IMR-90 (cell line): ENCODE results near the gene TECTA. TPM values are rescaled to one million over a fixed set of nuclear protein-coding genes. Genes with fewer than 3 reads are reported as not detected.

ENCODE experiments used
- ATAC-seq: fragments of 200-7000 bp; cut with Tn5 transposase; 2 replicates; pipeline ENCODE4 v1.9.1; 2020; ENCODE audit warnings: low read depth, mild to moderate bottlenecking, moderate library complexity
- BruUV-seq: library from RNA; stranded (reverse); fragments of 400-500 nt; replicated peaks from 2 replicates; lab custom pipeline; 2021; lab: Mats Ljungman, UMichigan
- CTCF ChIA-PET: fragments of 300-600 bp; formaldehyde crosslinking; extraction: SDS; loops from one replicate; lab custom pipeline; 2021; ENCODE audit warnings: antibody characterized with exemption; lab: Yijun Ruan, JAX
- POLR2A ChIA-PET: fragments of 300-600 bp; sonication (Branson Sonifier 250); formaldehyde crosslinking; loops from one replicate; lab custom pipeline; 2022; ENCODE audit warnings: antibody characterized with exemption; ENCODE audit not compliant: unreplicated experiment; lab: Charles Lee
- DNase-seq: peaks from one replicate; pipeline ENCODE4 v3.0.0; 2013
- H2AFZ ChIP-seq: replicated peaks from 2 replicates; pipeline ENCODE3; 2013; ENCODE audit warnings: low read length, mild to moderate bottlenecking; ENCODE audit not compliant: poor library complexity
- H2AK5ac ChIP-seq: 2 replicates; pipeline ENCODE4 v1.6.1; 2013; ENCODE audit warnings: low read depth, low read length, inconsistent platforms
- H2AK9ac ChIP-seq: replicated peaks from 2 replicates; pipeline ENCODE3; 2013; ENCODE audit warnings: mild to moderate bottlenecking, low read depth, low read length, moderate library complexity; ENCODE audit not compliant: poor library complexity
- H2BK120ac ChIP-seq: 2 replicates; pipeline ENCODE4 v1.6.1; 2013; ENCODE audit warnings: low read depth, low read length, inconsistent platforms
- H2BK15ac ChIP-seq: 3 replicates; pipeline ENCODE4 v1.6.1; 2013; ENCODE audit warnings: low read depth, low read length, inconsistent platforms
- H2BK20ac ChIP-seq: 2 replicates; pipeline ENCODE4 v1.6.1; 2013; ENCODE audit warnings: low read depth, mild to moderate bottlenecking, inconsistent platforms, low read length, moderate library complexity
- H2BK5ac ChIP-seq: 2 replicates; pipeline ENCODE4 v1.6.1; 2013; ENCODE audit warnings: mild to moderate bottlenecking, low read depth, low read length, inconsistent platforms; ENCODE audit not compliant: poor library complexity, severe bottlenecking
- H3K14ac ChIP-seq: replicated peaks from 2 replicates; pipeline ENCODE4 v1.6.1; 2013; ENCODE audit warnings: low read depth, low read length, inconsistent platforms
- H3K18ac ChIP-seq: 2 replicates; pipeline ENCODE4 v1.6.1; 2013; ENCODE audit warnings: low read depth, low read length, control low read depth
- H3K23ac ChIP-seq: 2 replicates; pipeline ENCODE4 v1.6.1; 2013; ENCODE audit warnings: low read depth, low read length, inconsistent platforms
- H3K27ac ChIP-seq: 2 replicates; pipeline ENCODE4 v1.5.1; 2013; ENCODE audit warnings: mild to moderate bottlenecking, control low read depth, low read length; ENCODE audit not compliant: insufficient read depth
- H3K27me3 ChIP-seq: 2 replicates; pipeline ENCODE4 v1.6.1; 2013; ENCODE audit warnings: low read length; ENCODE audit not compliant: control insufficient read depth, insufficient read depth
- H3K36me3 ChIP-seq: 2 replicates; pipeline ENCODE4 v1.6.1; 2013; ENCODE audit warnings: low read length, mixed read lengths; ENCODE audit not compliant: control insufficient read depth, insufficient read depth
- H3K4ac ChIP-seq: 2 replicates; pipeline ENCODE4 v1.6.1; 2013; ENCODE audit warnings: low read depth, low read length, inconsistent platforms
- H3K4me1 ChIP-seq: 2 replicates; pipeline ENCODE4 v1.6.1; 2013; ENCODE audit warnings: low read length, mixed read lengths; ENCODE audit not compliant: control insufficient read depth, insufficient read depth
- H3K4me2 ChIP-seq: 2 replicates; pipeline ENCODE4 v1.6.1; 2013; ENCODE audit warnings: low read depth, mild to moderate bottlenecking, control low read depth, low read length, moderate library complexity
- H3K4me3 ChIP-seq: 2 replicates; pipeline ENCODE4 v1.5.1; 2013; ENCODE audit warnings: low read depth, mild to moderate bottlenecking, control low read depth, low read length, moderate library complexity; ENCODE audit not compliant: insufficient read depth
- H3K56ac ChIP-seq: 2 replicates; pipeline ENCODE4 v1.6.1; 2013; ENCODE audit warnings: low read length, inconsistent platforms; ENCODE audit not compliant: insufficient read depth; ENCODE audit errors: extremely low read depth
- H3K79me1 ChIP-seq, 2 experiments: 2 replicates each; pipeline ENCODE4 v1.6.1; 2013; ENCODE audit warnings: low read length in 2 of 2, inconsistent platforms in 1 of 2, low read depth in 1 of 2
- H3K9ac ChIP-seq: 2 replicates; pipeline ENCODE4 v1.6.1; 2013; ENCODE audit warnings: low read depth, low read length, control low read depth
- H3K9me1 ChIP-seq: 2 replicates; pipeline ENCODE4 v1.6.1; 2013; ENCODE audit warnings: low read length, inconsistent platforms; ENCODE audit not compliant: insufficient read depth
- H3K9me3 ChIP-seq: 2 replicates; pipeline ENCODE4 v1.6.1; 2013; ENCODE audit warnings: low read length; ENCODE audit not compliant: control insufficient read depth, insufficient read depth
- H4K20me1 ChIP-seq: 2 replicates; pipeline ENCODE4 v1.6.1; 2013; ENCODE audit warnings: low read length, inconsistent platforms; ENCODE audit not compliant: insufficient read depth
- H4K5ac ChIP-seq: 2 replicates; pipeline ENCODE4 v1.6.1; 2013; ENCODE audit warnings: mild to moderate bottlenecking, low read depth, low read length, control low read depth
- H4K8ac ChIP-seq, 2 experiments: 2 replicates each; pipeline ENCODE4 v1.6.1; 2013; ENCODE audit warnings: low read depth in 2 of 2, low read length in 2 of 2, control low read depth in 1 of 2, inconsistent platforms in 1 of 2
- H4K91ac ChIP-seq: 2 replicates; pipeline ENCODE4 v1.6.1; 2013; ENCODE audit warnings: low read depth, low read length, inconsistent platforms; ENCODE audit not compliant: insufficient read depth
- BHLHE40 ChIP-seq: fragments of 150-350 bp; IDR thresholded peaks from 2 replicates; pipeline ENCODE4 v1.6.1; 2016; ENCODE audit warnings: mild to moderate bottlenecking, low read depth, low read length
- CEBPB ChIP-seq: IDR thresholded peaks from 2 replicates; pipeline ENCODE4 v1.6.1; 2012; ENCODE audit warnings: low read depth, low read length, improper control_type of control experiment
- CHD1 ChIP-seq: IDR thresholded peaks from 2 replicates; pipeline ENCODE4 v1.6.1; 2012; ENCODE audit warnings: low read depth, low read length, improper control_type of control experiment
- ELK1 ChIP-seq: fragments of 150-350 bp; IDR thresholded peaks from 2 replicates; pipeline ENCODE4 v1.6.1; 2016; ENCODE audit warnings: low read depth, mild to moderate bottlenecking, low read length, moderate library complexity, borderline replicate concordance
- FOS ChIP-seq: fragments of 150-350 bp; IDR thresholded peaks from 2 replicates; pipeline ENCODE4 v1.6.1; 2016; ENCODE audit warnings: low read depth, low read length
- MAFK ChIP-seq: IDR thresholded peaks from 2 replicates; pipeline ENCODE4 v1.6.1; 2012; ENCODE audit warnings: low read depth, low read length, improper control_type of control experiment
- MAZ ChIP-seq: IDR thresholded peaks from 2 replicates; pipeline ENCODE4 v1.6.1; 2012; ENCODE audit warnings: low read depth, mild to moderate bottlenecking, low read length, improper control_type of control experiment, moderate library complexity, borderline replicate concordance
- MXI1 ChIP-seq: IDR thresholded peaks from 2 replicates; pipeline ENCODE4 v1.6.1; 2012; ENCODE audit warnings: low read depth, mild to moderate bottlenecking, low read length, moderate library complexity, borderline replicate concordance
- NFE2L2 ChIP-seq: fragments of 150-350 bp; IDR thresholded peaks from 2 replicates; pipeline ENCODE4 v1.6.1; 2016; ENCODE audit warnings: low read depth, mild to moderate bottlenecking, low read length
- POLR2A ChIP-seq: IDR thresholded peaks from 2 replicates; pipeline ENCODE4 v1.6.1; 2012; ENCODE audit warnings: mild to moderate bottlenecking, low read depth, low read length
- RAD21 ChIP-seq: IDR thresholded peaks from 2 replicates; pipeline ENCODE4 v1.6.1; 2012; ENCODE audit warnings: low read length, improper control_type of control experiment
- RCOR1 ChIP-seq: IDR thresholded peaks from 2 replicates; pipeline ENCODE4 v1.6.1; 2012; ENCODE audit warnings: mild to moderate bottlenecking, low read length, improper control_type of control experiment; ENCODE audit not compliant: insufficient replicate concordance
- RFX5 ChIP-seq: IDR thresholded peaks from 2 replicates; pipeline ENCODE4 v1.8.0; 2012; ENCODE audit warnings: low read depth, mild to moderate bottlenecking, low read length, moderate library complexity
- SMC3 ChIP-seq: fragments of 150-350 bp; IDR thresholded peaks from 2 replicates; pipeline ENCODE4 v1.6.1; 2016; ENCODE audit warnings: low read depth, mild to moderate bottlenecking, antibody characterized with exemption, low read length, moderate library complexity
- WGBS, 2 experiments: methylation state at CpG; one replicate each; pipeline versions ENCODE4 v1.1.5 to v1.1.7; 2013; ENCODE audit warnings: missing lambda C conversion rate in 2 of 2; ENCODE audit not compliant: insufficient read length in 1 of 2; ENCODE audit errors: extremely low coverage in 2 of 2; 5-methylcytosine and 5-hydroxymethylcytosine counted together
- dilution Hi-C: fragments of 300-500 bp; cut with HindIII; formaldehyde crosslinking; loops from one replicate; pipeline ENCODE4 v1.14.3; 2018; ENCODE audit warnings: low sequenced_read_pairs; ENCODE audit not compliant: unreplicated experiment
- in situ Hi-C: fragments of 300-500 bp; cut with MboI; formaldehyde crosslinking; loops from 3 replicates; pipeline ENCODE4 v1.14.3; 2019; ENCODE audit warnings: low sequenced_read_pairs, inconsistent platforms, mixed read lengths
- intact Hi-C: fragments of 100-400 bp; cut with micrococcal nuclease; formaldehyde crosslinking; loops from 2 replicates; pipeline ENCODE4 v1.10.0; 2022
- polyA plus RNA-seq, 3 experiments: library from polyadenylated mRNA; depleted of rRNA; stranded (reverse); fragments of >200 nt; gene quantifications; 2 replicates each; pipeline ENCODE4 v1.2.3, GENCODE V29; 2012; ENCODE audit warnings: low replicate concordance in 1 of 3
- total RNA-seq: library from RNA; depleted of rRNA; stranded (reverse); fragments of >200 nt; gene quantifications from 2 replicates; pipeline ENCODE4 v1.2.3, GENCODE V29; 2012
- TF ChIP-seq, protein P1 (sequence below): conservative IDR thresholded peaks from 2 replicates; pipeline ENCODE4 v1.5.1; 2012; ENCODE audit warnings: mild to moderate bottlenecking, low read depth, low read length, improper control_type of control experiment
- TF ChIP-seq, protein P2 (sequence below): fragments of 150-350 bp; IDR thresholded peaks from 2 replicates; pipeline ENCODE4 v1.6.1; 2017; ENCODE audit warnings: mild to moderate bottlenecking, antibody characterized with exemption, low read length, low read depth

TECTA gene
- total and polyA plus RNA-seq, 2 of the 4 experiments (the other 2 are of a cell fraction), result 0.17 to 0.18 TPM

DNA sequence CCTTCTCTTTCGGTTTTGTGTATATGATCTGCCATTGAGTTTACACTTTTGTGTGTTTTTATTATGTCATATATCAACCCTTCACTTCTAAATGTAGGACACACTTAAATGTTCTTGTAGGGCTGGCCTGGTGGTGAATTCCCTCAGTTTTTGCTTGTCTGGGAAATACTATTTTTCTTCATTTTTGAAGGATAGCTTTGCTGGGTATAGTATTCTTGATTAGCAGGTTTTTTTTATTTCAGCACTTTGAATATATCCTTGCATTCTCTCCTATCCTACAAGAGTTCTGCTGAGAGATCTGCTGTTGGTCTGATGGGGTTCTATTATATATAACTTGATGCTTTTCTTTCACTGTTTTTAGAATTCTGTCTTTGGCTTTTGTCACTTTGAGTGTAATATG is 79.1 kb downstream of the TECTA start:
- Histone ChIP-seq H3K9me3 (no peaks in the 10 kb centered on the region; the same call in 1 of the 2 replicates), H3K4me3 (no peak overlapping the region), H3K4ac (no peak overlapping the region), H3K18ac (no peak overlapping the region), H3K14ac (no peak overlapping the region), H3K4me2 (no peak overlapping the region), H3K9ac (no peak overlapping the region), H4K8ac (no peak overlapping the region), H2AK5ac (no peak overlapping the region), H2BK20ac (no peak overlapping the region), H3K4me1 (no peaks in the 10 kb centered on the region), H2AFZ (no peak overlapping the region), H3K9me1 (no peaks in the 10 kb centered on the region), H2BK5ac (no peak overlapping the region), H3K79me1 (no peaks in the 10 kb centered on the region), H4K91ac (no peak overlapping the region), H4K5ac (no peak overlapping the region), H3K27ac (no peak overlapping the region), H3K27me3 (no peaks in the 10 kb centered on the region), H2AK9ac (no peak overlapping the region), H2BK15ac (no peak overlapping the region), H4K20me1 (no peaks in the 10 kb centered on the region), H2BK120ac (no peak overlapping the region), H3K56ac (no peak overlapping the region), H3K36me3 (no peaks in the 10 kb centered on the region), H3K23ac (no peak overlapping the region)
- TF ChIP-seq SMC3, result no peak
- no peak for TF ChIP-seq FOS
- no peak for TF ChIP-seq MAZ
- TF ChIP-seq CHD1, result no peak
- no peak for TF ChIP-seq NFE2L2
- no peak for TF ChIP-seq ELK1
- no peak for TF ChIP-seq POLR2A
- TF ChIP-seq MXI1, result no peak
- TF ChIP-seq, protein P1, sequence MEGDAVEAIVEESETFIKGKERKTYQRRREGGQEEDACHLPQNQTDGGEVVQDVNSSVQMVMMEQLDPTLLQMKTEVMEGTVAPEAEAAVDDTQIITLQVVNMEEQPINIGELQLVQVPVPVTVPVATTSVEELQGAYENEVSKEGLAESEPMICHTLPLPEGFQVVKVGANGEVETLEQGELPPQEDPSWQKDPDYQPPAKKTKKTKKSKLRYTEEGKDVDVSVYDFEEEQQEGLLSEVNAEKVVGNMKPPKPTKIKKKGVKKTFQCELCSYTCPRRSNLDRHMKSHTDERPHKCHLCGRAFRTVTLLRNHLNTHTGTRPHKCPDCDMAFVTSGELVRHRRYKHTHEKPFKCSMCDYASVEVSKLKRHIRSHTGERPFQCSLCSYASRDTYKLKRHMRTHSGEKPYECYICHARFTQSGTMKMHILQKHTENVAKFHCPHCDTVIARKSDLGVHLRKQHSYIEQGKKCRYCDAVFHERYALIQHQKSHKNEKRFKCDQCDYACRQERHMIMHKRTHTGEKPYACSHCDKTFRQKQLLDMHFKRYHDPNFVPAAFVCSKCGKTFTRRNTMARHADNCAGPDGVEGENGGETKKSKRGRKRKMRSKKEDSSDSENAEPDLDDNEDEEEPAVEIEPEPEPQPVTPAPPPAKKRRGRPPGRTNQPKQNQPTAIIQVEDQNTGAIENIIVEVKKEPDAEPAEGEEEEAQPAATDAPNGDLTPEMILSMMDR, result no peak
- TF ChIP-seq CEBPB, result no peak
- no peak for TF ChIP-seq BHLHE40
- TF ChIP-seq, protein P2, sequence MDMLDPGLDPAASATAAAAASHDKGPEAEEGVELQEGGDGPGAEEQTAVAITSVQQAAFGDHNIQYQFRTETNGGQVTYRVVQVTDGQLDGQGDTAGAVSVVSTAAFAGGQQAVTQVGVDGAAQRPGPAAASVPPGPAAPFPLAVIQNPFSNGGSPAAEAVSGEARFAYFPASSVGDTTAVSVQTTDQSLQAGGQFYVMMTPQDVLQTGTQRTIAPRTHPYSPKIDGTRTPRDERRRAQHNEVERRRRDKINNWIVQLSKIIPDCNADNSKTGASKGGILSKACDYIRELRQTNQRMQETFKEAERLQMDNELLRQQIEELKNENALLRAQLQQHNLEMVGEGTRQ, result no peak
- TF ChIP-seq RCOR1, result no peak
- no peak for TF ChIP-seq MAFK
- TF ChIP-seq RAD21, result no peak
- TF ChIP-seq RFX5, result no peak
- DNase-seq, result no peak
- ChIA-PET POLR2A (interaction anchor here (0.6 kb wide), 1 partner anchor 12 kb away, joined by 4 read pairs; no protein-coding TSS in a partner anchor), CTCF (no interaction called here)
- intact Hi-C loops (no loop called here), dilution Hi-C loops (no loop called here), in situ Hi-C loops (no loop called here)
- no peak for ATAC-seq
- BruUV-seq, result no TSS peak
- no CpG with 5 or more reads among the region's 1 CpG for WGBS, 2 experiments
